GM12878 (cell line): Measurements from ENCODE around the gene DAB2. TPM values are rescaled to one million over a fixed set of nuclear protein-coding genes. Genes with fewer than 3 reads are reported as not detected.

Experiments used
- ATAC-seq: fragments of 200-7000 bp; cut with Tn5 transposase; 3 replicates; pipeline ENCODE4 v1.9.1; 2020; ENCODE audit warnings: mild to moderate bottlenecking, moderate library complexity
- BruUV-seq: library from RNA; stranded (reverse); fragments of 400-500 nt; replicated peaks from 2 replicates; lab custom pipeline; 2021; lab: Mats Ljungman, UMichigan
- CTCF ChIA-PET: fragments of 300-600 bp; sonication (Branson Sonifier 250); formaldehyde crosslinking; extraction: SDS; loops from one replicate; lab custom pipeline; 2021; ENCODE audit warnings: inconsistent platforms; lab: Yijun Ruan, JAX
- POLR2A ChIA-PET: fragments of 350-600 bp; formaldehyde crosslinking; extraction: SDS; loops from one replicate; lab custom pipeline; 2021; ENCODE audit warnings: inconsistent platforms; lab: Charles Lee
- RAD21 ChIA-PET: fragments of 300-600 bp; sonication (Branson Sonifier 250); formaldehyde crosslinking; loops from one replicate; lab custom pipeline; 2023; ENCODE audit warnings: antibody characterized with exemption; ENCODE audit not compliant: unreplicated experiment; lab: Charles Lee
- SMC1A ChIA-PET: fragments of 300-600 bp; sonication (Branson Sonifier 250); formaldehyde crosslinking; loops from one replicate; lab custom pipeline; 2023; ENCODE audit not compliant: unreplicated experiment, uncharacterized antibody; lab: Charles Lee
- DNase-seq: peaks from one replicate; pipeline ENCODE4 v3.0.0-alpha.2; 2011; ENCODE audit warnings: low read depth, low spot score
- FAIRE-seq: peaks from 3 replicates; lab custom pipeline; 2011; peaks lifted over from hg19 to GRCh38; lab: Jason Lieb, UNC
- H2AFZ ChIP-seq: 2 replicates; pipeline ENCODE4 v1.6.0; 2011; ENCODE audit warnings: low read depth, low read length, control low read depth; ENCODE audit not compliant: control insufficient read depth
- H3K27ac ChIP-seq: 2 replicates; pipeline ENCODE4 v1.5.1; 2011; ENCODE audit warnings: control low read depth; ENCODE audit not compliant: control insufficient read depth, insufficient read depth
- H3K27me3 ChIP-seq, 2 experiments: replicated peaks in 1 of 2; 2 replicates each; pipeline versions ENCODE4 v1.6.0 to v1.6.1; 2011; ENCODE audit warnings: low read length in 1 of 2; ENCODE audit not compliant: control insufficient read depth in 2 of 2, insufficient read depth in 2 of 2
- H3K36me3 ChIP-seq, 2 experiments: 2 replicates each; pipeline ENCODE4 v1.5.1; 2011; ENCODE audit warnings: low read length in 1 of 2; ENCODE audit not compliant: control insufficient read depth in 2 of 2, insufficient read depth in 2 of 2
- H3K4me1 ChIP-seq: 2 replicates; pipeline ENCODE4 v1.6.1; 2011; ENCODE audit warnings: mild to moderate bottlenecking, low read length, moderate library complexity, mixed read lengths; ENCODE audit not compliant: control insufficient read depth, insufficient read depth
- H3K4me2 ChIP-seq: 2 replicates; pipeline ENCODE4 v1.6.0; 2011; ENCODE audit warnings: control low read depth; ENCODE audit not compliant: control insufficient read depth, insufficient read depth
- H3K4me3 ChIP-seq: fragments of 200-600 bp; sonication (generic); 2 replicates; pipeline ENCODE4 v1.5.1; 2016
- H3K79me2 ChIP-seq: 2 replicates; pipeline ENCODE4 v1.6.0; 2011; ENCODE audit warnings: low read length; ENCODE audit not compliant: control insufficient read depth, insufficient read depth
- H3K9ac ChIP-seq: 2 replicates; pipeline ENCODE4 v1.8.0; 2011; ENCODE audit warnings: low read length, control low read depth, mixed read lengths; ENCODE audit not compliant: control insufficient read depth, insufficient read depth
- H3K9me3 ChIP-seq: replicated peaks from 3 replicates; pipeline ENCODE4 v1.5.1; 2011; ENCODE audit warnings: mild to moderate bottlenecking, low read length; ENCODE audit not compliant: control insufficient read depth, insufficient read depth
- H4K20me1 ChIP-seq: 2 replicates; pipeline ENCODE4 v1.6.0; 2011; ENCODE audit not compliant: control insufficient read depth, insufficient read depth
- CBX3 ChIP-seq: fragments of 200-600 bp; sonication (generic); IDR thresholded peaks from 2 replicates; pipeline ENCODE4 v1.6.1; 2016; ENCODE audit warnings: low read depth, borderline replicate concordance
- CEBPZ ChIP-seq: fragments of 150-350 bp; IDR thresholded peaks from 2 replicates; pipeline ENCODE4 v1.6.1; 2016; ENCODE audit warnings: low read depth, low read length
- CHD1 ChIP-seq: IDR thresholded peaks from 2 replicates; pipeline ENCODE4 v1.6.1; 2012; ENCODE audit warnings: low read depth, low read length, improper control_type of control experiment
- CREM ChIP-seq: IDR thresholded peaks from 2 replicates; pipeline ENCODE4 v1.6.1; 2014; ENCODE audit warnings: antibody characterized with exemption, low read depth
- EGR1 ChIP-seq, 2 experiments: IDR thresholded peaks; 1 replicate in 1 of 2; 2 replicates in 1 of 2; pipeline ENCODE4 v1.6.1; 2011 to 2012; ENCODE audit warnings: low read depth in 2 of 2, low read length in 2 of 2, borderline replicate concordance in 1 of 2, mild to moderate bottlenecking in 1 of 2, moderate library complexity in 1 of 2
- FOXM1 ChIP-seq: IDR thresholded peaks from 2 replicates; pipeline ENCODE4 v1.6.1; 2012; ENCODE audit warnings: low read depth, mild to moderate bottlenecking, inconsistent platforms, low read length, moderate library complexity
- IKZF1 ChIP-seq: fragments of 450-650 bp; conservative IDR thresholded peaks from 2 replicates; pipeline ENCODE4 v1.6.1; 2017; ENCODE audit warnings: antibody characterized with exemption, mild to moderate bottlenecking
- RCOR1 ChIP-seq: conservative IDR thresholded peaks from 2 replicates; pipeline ENCODE4 v1.6.1; 2012; ENCODE audit warnings: low read depth, low read length, improper control_type of control experiment
- TCF12 ChIP-seq: IDR thresholded peaks from 2 replicates; pipeline ENCODE4 v1.6.1; 2011; ENCODE audit warnings: low read depth, mild to moderate bottlenecking, low read length
- USF1 ChIP-seq: IDR thresholded peaks from 2 replicates; pipeline ENCODE4 v1.6.1; 2011; ENCODE audit warnings: borderline replicate concordance, low read depth, mild to moderate bottlenecking, moderate library complexity, mixed read lengths, low read length; ENCODE audit not compliant: insufficient read depth; ENCODE audit errors: extremely low read length
- USF2 ChIP-seq: IDR thresholded peaks from 2 replicates; pipeline ENCODE4 v1.6.1; 2011; ENCODE audit warnings: low read depth, low read length, improper control_type of control experiment, borderline replicate concordance
- ZBTB40 ChIP-seq: fragments of 450-650 bp; IDR thresholded peaks from 2 replicates; pipeline ENCODE4 v1.6.1; 2016; ENCODE audit warnings: mild to moderate bottlenecking, moderate library complexity, borderline replicate concordance
- ZNF274 ChIP-seq: IDR thresholded peaks from one replicate; pipeline ENCODE4 v1.8.0; 2011; ENCODE audit not compliant: insufficient read length, insufficient read depth
- WGBS: methylation state at CpG from one replicate; pipeline ENCODE4 v1.1.6; 2016; ENCODE audit warnings: low lambda C conversion rate; ENCODE audit not compliant: insufficient replicate concordance, insufficient coverage; ENCODE audit errors: missing lambda C conversion rate; 5-methylcytosine and 5-hydroxymethylcytosine counted together
- in situ Hi-C: fragments of 300-500 bp; cut with MboI; formaldehyde crosslinking; loops from 9 replicates; pipeline ENCODE4 v1.14.3; 2018; ENCODE audit warnings: mixed read lengths
- intact Hi-C: fragments of 100-400 bp; cut with micrococcal nuclease; formaldehyde crosslinking; loops from one replicate; pipeline ENCODE4 v1.14.2; 2022; ENCODE audit not compliant: unreplicated experiment
- polyA plus RNA-seq, 11 experiments: library from polyadenylated mRNA; depleted of rRNA in 4 of 11; unstranded in 6 of 11; stranded (reverse) in 5 of 11; fragments of >200 nt; fragmentation: Nextera tagmentation in 4 of 11; fragmentation: Illumina TruSeq in 1 of 11; extraction: Ambion mirVana in 4 of 11; extraction: Trizol in 1 of 11; gene quantifications; 1 replicate in 1 of 11; 2 replicates in 10 of 11; pipeline versions ENCODE4 v1.2.1 to v1.2.3, GENCODE V29; 2011 to 2016; ENCODE audit warnings: inconsistent platforms in 2 of 11, missing spikeins in 2 of 11, low read depth in 1 of 11
- total RNA-seq, 4 experiments: library from RNA; depleted of rRNA in 3 of 4; stranded (reverse); fragments of >200 nt in 3 of 4; fragmentation: Illumina TruSeq in 1 of 4; extraction: Trizol in 1 of 4; gene quantifications; 2 replicates each; pipeline versions ENCODE4 v1.2.1 to v1.2.3, GENCODE V29; 2013 to 2021

DAB2 gene
- total and polyA plus RNA-seq, 10 of the 15 experiments (the other 5 are each of a cell fraction or from before 2014, with no cell fraction given): 0.05 to 0.23 (median 0.11) TPM; not detected in 7

- ChIA-PET SMC1A (interaction anchor here (1.6 kb wide), 1 partner anchor 21 kb away, joined by 6 read pairs; no protein-coding TSS in a partner anchor), CTCF (interaction anchor here (1.3 kb wide), 1 partner anchor 20 kb away, joined by 4 read pairs; no protein-coding TSS in a partner anchor), POLR2A (no interaction called here), RAD21 (no interaction called here)
- FAIRE-seq (no peak), ATAC-seq (no peak), DNase-seq (no peak)
- 0% methylated on average over 3 of the region's 3 CpGs for WGBS
- no TSS peak for BruUV-seq
- H3K4me3 ChIP-seq: no peak overlapping the region
- H3K79me2 ChIP-seq: no peaks in the 10 kb centered on the region
- no peak overlapping the region for H3K4me2 ChIP-seq
- no peaks in the 10 kb centered on the region for H3K36me3 ChIP-seq
- intact Hi-C loops: no loop called here
- in situ Hi-C loops: no loop called here
- no peaks in the 10 kb centered on the region for H4K20me1 ChIP-seq
- no peaks in the 10 kb centered on the region for H3K4me1 ChIP-seq
- H3K27me3 ChIP-seq: no peaks in the 10 kb centered on the region; a peak in 1 of 4 replicates
- H3K9ac ChIP-seq: no peak overlapping the region
- H3K27ac ChIP-seq: no peak overlapping the region
- H2AFZ ChIP-seq: no peak overlapping the region
- no peaks in the 10 kb centered on the region; the same call in 2 of the 3 replicates for H3K9me3 ChIP-seq
- no peak for TF ChIP-seq CREM
- no peak for TF ChIP-seq ZBTB40
- no peak for TF ChIP-seq FOXM1
- no peak for TF ChIP-seq CEBPZ
- TF ChIP-seq CHD1: no peak
- no peak for TF ChIP-seq TCF12
- TF ChIP-seq USF2: no peak
- TF ChIP-seq EGR1 (IDR thresholded peaks at IDR 0.05; ENCODE audit: borderline replicate concordance in 1 of 2, low read depth in 2 of 2, low read length in 2 of 2): no peak
- no peak for TF ChIP-seq ZNF274
- TF ChIP-seq RCOR1: no peak
- no peak for TF ChIP-seq IKZF1
- no peak for TF ChIP-seq CBX3
- no peak for TF ChIP-seq USF1
These were observed 69.5 kb downstream of the DAB2 start for GRCh38 chr5:39355324-39355723.
